MM.1S (cell line): Measurements from ENCODE around the gene AIP.

ENCODE experiments used
- CTCF ChIP-seq: fragments of 300-600 bp; sonication (generic); IDR thresholded peaks from 2 replicates; pipeline ENCODE4 v1.5.1; 2016; ENCODE audit warnings: antibody characterized with exemption, low read length, mixed read lengths
- EZH2 ChIP-seq: fragments of 300-600 bp; sonication (generic); optimal IDR thresholded peaks from 2 replicates; pipeline ENCODE3; 2017; ENCODE audit warnings: low read depth, mild to moderate bottlenecking, antibody characterized with exemption, low read length, mixed read lengths
- EZH2phosphoT487 ChIP-seq: fragments of 300-600 bp; sonication (generic); IDR thresholded peaks from 2 replicates; pipeline ENCODE4 v1.6.1; 2018; ENCODE audit warnings: antibody characterized with exemption, low read length

DNA sequence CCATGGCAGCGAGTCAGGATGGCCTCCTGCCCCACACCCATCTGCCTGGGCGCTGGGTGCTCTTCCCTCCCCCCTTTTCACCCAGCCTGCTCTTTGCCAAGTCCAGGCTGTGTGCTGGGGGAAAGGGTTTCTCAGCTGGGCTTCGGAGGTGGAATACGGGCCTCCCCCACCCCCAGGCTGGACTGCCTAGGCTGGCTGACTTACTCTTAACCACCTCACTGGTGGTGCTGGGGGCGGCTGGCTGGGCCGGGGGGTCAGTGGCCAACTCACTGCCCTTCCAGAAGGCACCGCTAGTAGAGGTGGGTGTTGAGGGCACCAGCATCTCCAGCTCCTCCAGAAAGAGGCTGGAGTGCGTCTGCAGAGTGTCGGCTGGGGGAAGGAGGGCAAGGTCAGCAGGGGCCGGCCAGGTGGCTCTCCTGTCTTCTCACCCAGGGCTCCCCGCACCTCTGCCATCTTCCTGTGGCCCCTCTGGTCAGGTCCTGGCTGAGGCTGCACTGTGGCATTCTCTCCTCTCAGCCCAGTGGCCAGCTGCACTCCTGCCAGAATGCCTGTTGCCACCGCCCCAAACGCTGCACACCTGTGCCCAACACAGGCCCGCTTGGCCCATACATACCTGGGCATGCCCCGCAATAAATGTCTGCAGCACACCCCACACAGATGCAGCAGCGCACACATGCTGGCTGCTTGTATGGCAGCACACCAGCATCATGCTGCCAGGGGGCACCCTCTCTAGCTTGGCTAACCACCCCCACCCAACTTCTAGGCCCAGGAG is 12.6 kb downstream of the AIP start:
- no peak for TF ChIP-seq CTCF
- no peak for TF ChIP-seq EZH2phosphoT487
- TF ChIP-seq EZH2 = no peak
